HUES64 (cell line): ENCODE results near the gene LRPPRC. TPM values are rescaled to one million over a fixed set of nuclear protein-coding genes. Genes with fewer than 3 reads are reported as not detected.
"Not testable (repeated sequence)": the region's sequence is repeated elsewhere in the genome, so short reads cannot be mapped to it uniquely, and the experiment has no call there.

Source experiments
- H3K27ac ChIP-seq: 2 replicates; pipeline ENCODE4 v1.7.0; 2013; ENCODE audit warnings: low read depth, low read length, inconsistent platforms
- H3K27me3 ChIP-seq: 2 replicates; pipeline ENCODE4 v1.6.1; 2013; ENCODE audit warnings: mild to moderate bottlenecking, low read length; ENCODE audit not compliant: insufficient read depth
- H3K36me3 ChIP-seq: 2 replicates; pipeline ENCODE4 v1.6.1; 2013; ENCODE audit warnings: mild to moderate bottlenecking, low read length; ENCODE audit not compliant: insufficient read depth
- H3K4me1 ChIP-seq: 2 replicates; pipeline ENCODE4 v1.6.1; 2013; ENCODE audit warnings: mild to moderate bottlenecking, low read length, moderate library complexity; ENCODE audit not compliant: insufficient read depth
- H3K4me3 ChIP-seq: 2 replicates; pipeline ENCODE4 v1.5.1; 2013; ENCODE audit warnings: mild to moderate bottlenecking, low read length, moderate library complexity
- H3K9ac ChIP-seq: 2 replicates; pipeline ENCODE4 v1.6.1; 2013; ENCODE audit warnings: mild to moderate bottlenecking, low read depth, low read length
- H3K9me3 ChIP-seq: 2 replicates; pipeline ENCODE4 v1.6.1; 2013; ENCODE audit warnings: low read depth, low read length; ENCODE audit not compliant: insufficient read depth
- whole genome bisulfite sequencing: fragments of 150-250, 120-280 bp; methylation state at CpG from one replicate; pipeline ENCODE4 v1.1.7; 2013; ENCODE audit warnings: missing lambda C conversion rate; 5-methylcytosine and 5-hydroxymethylcytosine counted together
- polyA plus RNA-seq, 2 experiments: library from polyadenylated mRNA; stranded (reverse); fragments of 50-300 nt; gene quantifications; one replicate each; pipeline ENCODE4 v1.2.3, GENCODE V29; 2013

Gene LRPPRC
- 130 TPM for polyA plus RNA-seq (2013, experiment 1 of 2)
- polyA plus RNA-seq (2013, experiment 2 of 2): 125 TPM

- Histone ChIP-seq H3K9me3 (no peaks in the 10 kb centered on the region), H3K27me3 (no peaks in the 10 kb centered on the region), H3K4me3 (peak within 1 kb of the TSS; percentile 94), H3K4me1 (peaks cover 20% of the 10 kb centered on the region), H3K27ac (peak within 1 kb of the TSS; percentile 90), H3K9ac (peak within 1 kb of the TSS; percentile 93), H3K36me3 (peaks cover 38% of the 10 kb centered on the region)
- under 1% methylated on average over 64 of the region's 64 CpGs for WGBS
Observed at GRCh38 chr2:43995733-43996533, at the start of gene LRPPRC. TSS of gene LRPPRC (minus strand) at chr2:43995989. CDS start at chr2:43995947, 42 bp downstream.

GRCh38 chr2:44045061-44045460, 49.3 kb upstream of the LRPPRC start:
- Histone ChIP-seq H3K4me3 (no peak overlapping the region), H3K27me3 (no peaks in the 10 kb centered on the region), H3K9me3 (no peaks in the 10 kb centered on the region), H3K4me1 (no peaks in the 10 kb centered on the region), H3K27ac (no peak overlapping the region), H3K9ac (no peak overlapping the region), H3K36me3 (no peaks in the 10 kb centered on the region)
- WGBS: 95% methylated on average over 2 of the region's 3 CpGs

GRCh38 chr2:44044281-44044720, 48.5 kb upstream of the LRPPRC start:
- 10% methylated on average over 10 of the region's 10 CpGs for WGBS
- no peaks in the 10 kb centered on the region for H3K27me3 ChIP-seq
- H3K27ac ChIP-seq: no peak overlapping the region
- H3K4me1 ChIP-seq: no peaks in the 10 kb centered on the region
- no peak overlapping the region for H3K9ac ChIP-seq
- no peaks in the 10 kb centered on the region for H3K9me3 ChIP-seq
- no peaks in the 10 kb centered on the region for H3K36me3 ChIP-seq
- H3K4me3 ChIP-seq: no peak overlapping the region

GRCh38 chr2:44040365-44040764, 44.6 kb upstream of the LRPPRC start:
- Histone ChIP-seq H3K4me3 (no peak overlapping the region), H3K9ac (no peak overlapping the region), H3K36me3 (no peaks in the 10 kb centered on the region), H3K27ac (no peak overlapping the region), H3K4me1 (peaks cover 19% of the 10 kb centered on the region; the same call in 1 of the 2 replicates), H3K9me3 (no peaks in the 10 kb centered on the region), H3K27me3 (no peaks in the 10 kb centered on the region)
- WGBS: 91% methylated on average over 3 of the region's 3 CpGs

GRCh38 chr2:44038277-44038676, 42.5 kb upstream of the LRPPRC start:
- no peaks in the 10 kb centered on the region for H3K36me3 ChIP-seq
- H3K4me1 ChIP-seq: peaks cover 19% of the 10 kb centered on the region; the same call in 1 of the 2 replicates
- 58% methylated on average over 5 of the region's 6 CpGs for WGBS

GRCh38 chr2:44037221-44037620, 41.4 kb upstream of the LRPPRC start:
- WGBS: 76% methylated on average over 2 of the region's 2 CpGs
- peaks cover 19% of the 10 kb centered on the region; the same call in 1 of the 2 replicates for H3K4me1 ChIP-seq

More at GRCh38 chr2:44038277-44038676, 42.5 kb upstream of the LRPPRC start:
- Histone ChIP-seq H3K27ac (no peak overlapping the region), H3K4me3 (no peak overlapping the region), H3K9me3 (no peaks in the 10 kb centered on the region), H3K27me3 (no peaks in the 10 kb centered on the region), H3K9ac (no peak overlapping the region)

GRCh38 chr2:44033947-44034346, 38.2 kb upstream of the LRPPRC start:
- Histone ChIP-seq H3K4me3 (no peak overlapping the region), H3K36me3 (no peaks in the 10 kb centered on the region), H3K27ac (no peak overlapping the region), H3K27me3 (no peaks in the 10 kb centered on the region), H3K9ac (no peak overlapping the region), H3K4me1 (peaks cover 19% of the 10 kb centered on the region; the same call in 1 of the 2 replicates), H3K9me3 (no peaks in the 10 kb centered on the region)

More at GRCh38 chr2:44037221-44037620, 41.4 kb upstream of the LRPPRC start:
- H3K9ac ChIP-seq: no peak overlapping the region
- H3K4me3 ChIP-seq: no peak overlapping the region
- no peaks in the 10 kb centered on the region for H3K27me3 ChIP-seq
- H3K36me3 ChIP-seq: no peaks in the 10 kb centered on the region
- no peaks in the 10 kb centered on the region for H3K9me3 ChIP-seq
- no peak overlapping the region for H3K27ac ChIP-seq

GRCh38 chr2:44027076-44027475, 31.3 kb upstream of the LRPPRC start:
- H3K27ac ChIP-seq, H3K4me1 ChIP-seq, H3K9ac ChIP-seq, H3K36me3 ChIP-seq, H3K27me3 ChIP-seq, H3K9me3 ChIP-seq, H3K4me3 ChIP-seq: not testable (repeated sequence)
- WGBS: 94% methylated on average over 4 of the region's 4 CpGs

GRCh38 chr2:44016282-44016681, 20.5 kb upstream of the LRPPRC start:
- H3K27me3 ChIP-seq: no peaks in the 10 kb centered on the region
- WGBS: 29% methylated on average over 6 of the region's 6 CpGs

GRCh38 chr2:44015239-44015638, 19.4 kb upstream of the LRPPRC start:
- no peak overlapping the region for H3K4me3 ChIP-seq
- no peaks in the 10 kb centered on the region for H3K36me3 ChIP-seq
- H3K27ac ChIP-seq: no peak overlapping the region
- no peaks in the 10 kb centered on the region for H3K27me3 ChIP-seq
- whole genome bisulfite sequencing: 90% methylated on average over 4 of the region's 4 CpGs
- no peaks in the 10 kb centered on the region for H3K9me3 ChIP-seq
- H3K4me1 ChIP-seq: peaks cover 4% of the 10 kb centered on the region; the same call in 1 of the 2 replicates
- no peak overlapping the region for H3K9ac ChIP-seq

More at GRCh38 chr2:44016282-44016681, 20.5 kb upstream of the LRPPRC start:
- H3K36me3 ChIP-seq: no peaks in the 10 kb centered on the region
- no peak overlapping the region for H3K27ac ChIP-seq
- no peaks in the 10 kb centered on the region for H3K9me3 ChIP-seq
- H3K4me3 ChIP-seq: no peak overlapping the region
- H3K9ac ChIP-seq: no peak overlapping the region
- H3K4me1 ChIP-seq: peaks cover 4% of the 10 kb centered on the region; the same call in 1 of the 2 replicates

- H3K4me1 ChIP-seq, H3K27ac ChIP-seq, H3K9me3 ChIP-seq, H3K36me3 ChIP-seq, H3K27me3 ChIP-seq, H3K4me3 ChIP-seq, H3K9ac ChIP-seq: not testable (repeated sequence)
- WGBS: 91% methylated on average over 1 of the region's 3 CpGs
Observed at GRCh38 chr2:44013205-44013604, 17.4 kb upstream of the LRPPRC start.
